Uterus (tissue), 2 donors: ENCODE measurements around the gene FRMD5.

ENCODE experiments used
- POLR2A ChIP-seq, 2 donors: fragments of 450-650 bp; IDR thresholded peaks; one replicate each; pipeline ENCODE4 v1.6.1; 2016; ENCODE audit warnings: antibody characterized with exemption in 2 of 2, mild to moderate bottlenecking in 1 of 2, moderate library complexity in 1 of 2
- TF ChIP-seq, protein P1 (sequence below), 4 experiments: fragments of 200-600 bp in 2 of 4; fragments of 450-650 bp in 2 of 4; sonication (generic) in 2 of 4; IDR thresholded peaks; one replicate each; pipeline ENCODE4 v1.5.1; 2016 to 2019; ENCODE audit warnings: antibody characterized with exemption in 4 of 4, mild to moderate bottlenecking in 2 of 4, moderate library complexity in 1 of 4

- TF ChIP-seq, protein P1, sequence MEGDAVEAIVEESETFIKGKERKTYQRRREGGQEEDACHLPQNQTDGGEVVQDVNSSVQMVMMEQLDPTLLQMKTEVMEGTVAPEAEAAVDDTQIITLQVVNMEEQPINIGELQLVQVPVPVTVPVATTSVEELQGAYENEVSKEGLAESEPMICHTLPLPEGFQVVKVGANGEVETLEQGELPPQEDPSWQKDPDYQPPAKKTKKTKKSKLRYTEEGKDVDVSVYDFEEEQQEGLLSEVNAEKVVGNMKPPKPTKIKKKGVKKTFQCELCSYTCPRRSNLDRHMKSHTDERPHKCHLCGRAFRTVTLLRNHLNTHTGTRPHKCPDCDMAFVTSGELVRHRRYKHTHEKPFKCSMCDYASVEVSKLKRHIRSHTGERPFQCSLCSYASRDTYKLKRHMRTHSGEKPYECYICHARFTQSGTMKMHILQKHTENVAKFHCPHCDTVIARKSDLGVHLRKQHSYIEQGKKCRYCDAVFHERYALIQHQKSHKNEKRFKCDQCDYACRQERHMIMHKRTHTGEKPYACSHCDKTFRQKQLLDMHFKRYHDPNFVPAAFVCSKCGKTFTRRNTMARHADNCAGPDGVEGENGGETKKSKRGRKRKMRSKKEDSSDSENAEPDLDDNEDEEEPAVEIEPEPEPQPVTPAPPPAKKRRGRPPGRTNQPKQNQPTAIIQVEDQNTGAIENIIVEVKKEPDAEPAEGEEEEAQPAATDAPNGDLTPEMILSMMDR (IDR thresholded peaks at IDR 0.05): no peak
- no peak for TF ChIP-seq POLR2A (IDR thresholded peaks at IDR 0.05)
Measured at GRCh38 chr15:43968551-43968950, 226.5 kb downstream of the FRMD5 start.
